ENCODE results near the gene CSNK2A3.

DNA sequence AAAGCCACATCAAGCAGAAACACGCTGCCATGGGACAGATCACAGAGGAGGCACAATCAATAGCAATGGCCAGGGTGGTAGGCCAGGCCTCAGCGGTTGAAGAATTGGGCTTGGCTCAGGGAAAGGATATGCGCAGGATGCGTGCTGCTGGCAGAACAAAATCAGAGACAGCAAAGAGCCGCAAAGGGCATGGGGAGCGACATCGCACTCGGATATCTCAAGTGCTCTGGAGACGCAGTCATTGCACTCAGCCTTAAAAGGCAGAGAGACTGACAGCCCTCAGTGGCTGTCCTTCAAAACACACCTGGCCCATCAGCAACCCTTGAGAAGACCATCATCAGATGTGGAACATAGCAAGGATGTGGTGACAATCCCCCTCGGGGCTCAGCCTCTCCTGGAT, 50.5 kb downstream of the CSNK2A3 start:
- no peak for TF ChIP-seq CTCF (conservative IDR thresholded peaks at IDR 0.05 in 1 of 2, IDR thresholded peaks at IDR 0.05 in 1 of 2; ENCODE audit: low read depth in 1 of 2, low read length in 2 of 2)
- no peak for TF ChIP-seq EZH2 (IDR thresholded peaks at IDR 0.05; ENCODE audit: low read length, missing control alignments)

All from fibroblast of lung (primary cell).